Thyroid gland (tissue), 4 donors: ENCODE measurements around the gene CSNK2A1.

Experiments
- CTCF ChIP-seq, 6 experiments: fragments of 200-600 bp in 3 of 6; fragments of 450-650 bp in 3 of 6; sonication (generic) in 3 of 6; IDR thresholded peaks; one replicate each; pipeline ENCODE4 v1.5.1; 2016 to 2019; ENCODE audit warnings: antibody characterized with exemption in 6 of 6, mild to moderate bottlenecking in 2 of 6, inconsistent platforms in 1 of 6, moderate library complexity in 1 of 6
- POLR2A ChIP-seq, 2 donors: fragments of 450-650 bp; IDR thresholded peaks; one replicate each; pipeline ENCODE4 v1.6.1; 2017; ENCODE audit warnings: antibody characterized with exemption in 2 of 2, mild to moderate bottlenecking in 2 of 2, moderate library complexity in 1 of 2

DNA sequence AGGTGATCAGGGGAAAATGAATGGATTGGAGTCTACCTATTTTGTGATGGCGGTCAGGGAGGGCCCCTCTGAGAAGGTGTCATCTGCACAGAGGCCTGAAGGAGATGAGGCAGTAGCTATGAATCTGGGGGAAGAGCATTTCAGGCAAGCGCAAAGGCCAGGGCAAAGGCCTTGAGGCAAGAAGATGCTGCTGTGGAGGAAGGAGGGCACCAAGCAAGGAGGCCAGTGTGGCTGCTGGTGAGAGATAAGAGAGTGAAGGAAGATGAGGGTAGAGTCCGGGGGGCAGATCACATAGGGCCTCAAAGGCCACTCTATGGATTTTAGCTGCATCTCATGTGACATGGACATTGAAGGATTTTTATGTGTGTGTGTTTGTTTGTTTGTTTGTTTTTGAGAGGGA, 20.6 kb upstream of the CSNK2A1 start:
- TF ChIP-seq CTCF (IDR thresholded peaks at IDR 0.05) (no peak), POLR2A (IDR thresholded peaks at IDR 0.05) (no peak)
